K562 (cell line): ENCODE measurements around the gene YAF2. TPM values are rescaled to one million over a fixed set of nuclear protein-coding genes. Genes with fewer than 3 reads are reported as not detected.

Experiments
- DNMT1 ChIP-seq: fragments of 450-650 bp; IDR thresholded peaks from 2 replicates; pipeline ENCODE4 v1.6.1; 2016; ENCODE audit warnings: antibody characterized with exemption, mild to moderate bottlenecking
- FOXJ3 ChIP-seq: sonication (generic); formaldehyde crosslinking; IDR thresholded peaks from 2 replicates; pipeline ENCODE4 v1.4.0; 2020; ENCODE audit warnings: mild to moderate bottlenecking, missing genetic modification reagents
- GABPB1 ChIP-seq: sonication (generic); formaldehyde crosslinking; IDR thresholded peaks from 2 replicates; pipeline ENCODE4 v1.8.0; 2022; ENCODE audit warnings: mild to moderate bottlenecking, missing genetic modification reagents
- KAT7 ChIP-seq: sonication (generic); formaldehyde crosslinking; IDR thresholded peaks from 2 replicates; pipeline ENCODE4 v1.8.0; 2022; ENCODE audit warnings: missing genetic modification reagents, mild to moderate bottlenecking, borderline replicate concordance
- MCM5 ChIP-seq: fragments of 450-650 bp; IDR thresholded peaks from 2 replicates; pipeline ENCODE4 v1.6.1; 2016; ENCODE audit warnings: low read depth
- MTA2 ChIP-seq: fragments of 450-650 bp; IDR thresholded peaks from 2 replicates; pipeline ENCODE4 v1.6.1; 2016; ENCODE audit warnings: low read depth
- POLR2AphosphoS2 ChIP-seq: IDR thresholded peaks from 2 replicates; pipeline ENCODE4 v1.6.1; 2012; ENCODE audit warnings: low read length, improper control_type of control experiment
- ZC3H8 ChIP-seq: fragments of 450-650 bp; IDR thresholded peaks from 2 replicates; pipeline ENCODE4 v1.6.1; 2017
- ZNF232 ChIP-seq: sonication (generic); formaldehyde crosslinking; IDR thresholded peaks from 2 replicates; pipeline ENCODE4 v1.8.0; 2022; ENCODE audit warnings: mild to moderate bottlenecking, missing genetic modification reagents
- polyA plus RNA-seq, 8 experiments: library from polyadenylated mRNA; depleted of rRNA in 4 of 8; stranded (reverse) in 5 of 8; unstranded in 3 of 8; fragments of >200 nt; fragmentation: Nextera tagmentation in 2 of 8; fragmentation: Illumina TruSeq in 1 of 8; extraction: Ambion mirVana in 2 of 8; extraction: Trizol in 1 of 8; gene quantifications; 2 replicates each; pipeline versions ENCODE4 v1.2.1 to v1.2.3, GENCODE V29; 2011 to 2014; ENCODE audit warnings: inconsistent platforms in 1 of 8, missing spikeins in 1 of 8
- total RNA-seq, 7 experiments: library from RNA; depleted of rRNA in 6 of 7; stranded (reverse); fragments of >200 nt in 6 of 7; fragmentation: Illumina TruSeq in 2 of 7; extraction: Trizol in 2 of 7; gene quantifications; 2 replicates each; pipeline versions ENCODE4 v1.2.1 to v1.2.3, GENCODE V29; 2011 to 2021; ENCODE audit warnings: low replicate concordance in 1 of 7
- TF ChIP-seq, protein P1 (sequence below): fragments of 450-650 bp; IDR thresholded peaks from 2 replicates; pipeline ENCODE4 v1.6.1; 2018; ENCODE audit not compliant: partially characterized antibody
- TF ChIP-seq, protein P2 (sequence below): fragments of 450-650 bp; formaldehyde crosslinking; IDR thresholded peaks from 2 replicates; pipeline ENCODE4 v1.4.0; 2022; ENCODE audit warnings: mild to moderate bottlenecking, moderate library complexity
- TF ChIP-seq, protein P3 (sequence below): fragments of 450-650 bp; IDR thresholded peaks from 2 replicates; pipeline ENCODE4 v1.6.1; 2016; ENCODE audit warnings: borderline replicate concordance
- TF ChIP-seq, protein P4 (sequence below), 3 experiments: fragments of 200-800 bp in 1 of 3; sonication (Bioruptor generic) in 1 of 3; sonication (generic) in 1 of 3; formaldehyde crosslinking in 1 of 3; IDR thresholded peaks; 2 replicates each; pipeline versions ENCODE4 v1.6.1 to v1.8.0; 2016 to 2022; ENCODE audit warnings: mild to moderate bottlenecking in 2 of 3, missing compliant biosample characterization in 2 of 3, missing genetic modification characterization in 2 of 3, missing genetic modification reagents in 1 of 3
- TF ChIP-seq, protein P5 (sequence below): fragments of 200-800 bp; sonication (Bioruptor generic); IDR thresholded peaks from 2 replicates; pipeline ENCODE4 v1.6.1; 2017; ENCODE audit warnings: missing genetic modification characterization, missing compliant biosample characterization
- TF ChIP-seq, protein P6 (sequence below), 2 experiments: fragments of 450-650 bp; conservative IDR thresholded peaks; 2 replicates each; pipeline ENCODE4 v1.6.1; 2017; ENCODE audit warnings: mild to moderate bottlenecking in 2 of 2, moderate library complexity in 2 of 2

YAF2 gene
- total and polyA plus RNA-seq, 9 of the 15 experiments (the other 6 are each of a cell fraction or from before 2014, with no cell fraction given): 10.6 to 26.4 (median 21.3) TPM

DNA sequence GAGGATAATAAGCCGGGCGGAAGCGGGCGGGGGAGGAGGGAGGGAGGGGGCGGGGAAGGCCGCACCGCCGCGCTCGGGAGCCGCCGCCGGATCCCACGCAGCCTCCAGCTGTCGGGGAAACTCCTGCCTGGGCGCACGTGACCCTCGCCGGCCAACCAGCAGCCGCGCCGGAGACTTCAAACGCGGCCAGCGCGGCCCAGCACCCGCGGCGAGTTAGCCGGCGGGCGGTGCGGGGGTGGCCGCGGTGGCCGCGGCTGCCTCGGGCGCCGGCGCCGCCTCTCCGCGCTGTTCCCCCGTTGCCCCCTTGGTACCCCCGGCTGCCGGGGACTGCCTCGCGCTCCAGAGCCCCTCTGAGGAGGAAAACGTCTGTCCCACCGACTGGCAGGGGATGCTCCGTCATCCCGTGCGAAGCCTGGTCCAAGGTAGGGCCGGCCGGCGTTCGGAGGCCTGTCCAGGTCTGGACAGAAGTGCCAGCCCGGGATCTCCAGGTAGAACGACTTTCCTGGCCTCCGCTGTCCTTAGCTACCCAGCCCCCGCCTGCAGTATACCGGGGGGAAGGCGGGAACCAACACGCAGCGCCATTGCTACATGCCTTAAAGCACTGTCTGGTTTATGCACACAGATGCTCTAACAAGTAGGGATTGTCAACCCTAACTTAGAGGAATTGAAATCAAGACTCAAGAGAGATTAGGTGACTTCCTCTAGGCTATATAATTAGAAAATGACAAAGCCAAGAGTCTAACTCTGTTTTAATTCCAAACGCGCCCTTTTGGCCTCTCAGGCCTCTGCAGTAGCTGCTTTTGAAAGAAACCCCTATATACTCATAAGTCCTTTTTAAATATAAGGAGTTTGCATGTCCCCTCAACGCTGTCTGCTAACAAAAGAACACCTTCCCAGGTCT is at the start of gene YAF2 (continued):
- TF ChIP-seq, protein P1, sequence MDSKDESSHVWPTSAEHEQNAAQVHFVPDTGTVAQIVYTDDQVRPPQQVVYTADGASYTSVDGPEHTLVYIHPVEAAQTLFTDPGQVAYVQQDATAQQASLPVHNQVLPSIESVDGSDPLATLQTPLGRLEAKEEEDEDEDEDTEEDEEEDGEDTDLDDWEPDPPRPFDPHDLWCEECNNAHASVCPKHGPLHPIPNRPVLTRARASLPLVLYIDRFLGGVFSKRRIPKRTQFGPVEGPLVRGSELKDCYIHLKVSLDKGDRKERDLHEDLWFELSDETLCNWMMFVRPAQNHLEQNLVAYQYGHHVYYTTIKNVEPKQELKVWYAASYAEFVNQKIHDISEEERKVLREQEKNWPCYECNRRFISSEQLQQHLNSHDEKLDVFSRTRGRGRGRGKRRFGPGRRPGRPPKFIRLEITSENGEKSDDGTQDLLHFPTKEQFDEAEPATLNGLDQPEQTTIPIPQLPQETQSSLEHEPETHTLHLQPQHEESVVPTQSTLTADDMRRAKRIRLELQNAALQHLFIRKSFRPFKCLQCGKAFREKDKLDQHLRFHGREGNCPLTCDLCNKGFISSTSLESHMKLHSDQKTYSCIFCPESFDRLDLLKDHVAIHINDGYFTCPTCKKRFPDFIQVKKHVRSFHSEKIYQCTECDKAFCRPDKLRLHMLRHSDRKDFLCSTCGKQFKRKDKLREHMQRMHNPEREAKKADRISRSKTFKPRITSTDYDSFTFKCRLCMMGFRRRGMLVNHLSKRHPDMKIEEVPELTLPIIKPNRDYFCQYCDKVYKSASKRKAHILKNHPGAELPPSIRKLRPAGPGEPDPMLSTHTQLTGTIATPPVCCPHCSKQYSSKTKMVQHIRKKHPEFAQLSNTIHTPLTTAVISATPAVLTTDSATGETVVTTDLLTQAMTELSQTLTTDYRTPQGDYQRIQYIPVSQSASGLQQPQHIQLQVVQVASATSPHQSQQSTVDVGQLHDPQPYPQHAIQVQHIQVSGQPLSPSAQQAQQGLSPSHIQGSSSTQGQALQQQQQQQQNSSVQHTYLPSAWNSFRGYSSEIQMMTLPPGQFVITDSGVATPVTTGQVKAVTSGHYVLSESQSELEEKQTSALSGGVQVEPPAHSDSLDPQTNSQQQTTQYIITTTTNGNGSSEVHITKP: no peak
- no peak for TF ChIP-seq GABPB1
- TF ChIP-seq, protein P2, sequence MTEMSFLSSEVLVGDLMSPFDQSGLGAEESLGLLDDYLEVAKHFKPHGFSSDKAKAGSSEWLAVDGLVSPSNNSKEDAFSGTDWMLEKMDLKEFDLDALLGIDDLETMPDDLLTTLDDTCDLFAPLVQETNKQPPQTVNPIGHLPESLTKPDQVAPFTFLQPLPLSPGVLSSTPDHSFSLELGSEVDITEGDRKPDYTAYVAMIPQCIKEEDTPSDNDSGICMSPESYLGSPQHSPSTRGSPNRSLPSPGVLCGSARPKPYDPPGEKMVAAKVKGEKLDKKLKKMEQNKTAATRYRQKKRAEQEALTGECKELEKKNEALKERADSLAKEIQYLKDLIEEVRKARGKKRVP (CRISPR knock-in tag): no peak
- no peak for TF ChIP-seq MTA2
- no peak for TF ChIP-seq KAT7 (CRISPR knock-in tag)
- TF ChIP-seq, protein P3, sequence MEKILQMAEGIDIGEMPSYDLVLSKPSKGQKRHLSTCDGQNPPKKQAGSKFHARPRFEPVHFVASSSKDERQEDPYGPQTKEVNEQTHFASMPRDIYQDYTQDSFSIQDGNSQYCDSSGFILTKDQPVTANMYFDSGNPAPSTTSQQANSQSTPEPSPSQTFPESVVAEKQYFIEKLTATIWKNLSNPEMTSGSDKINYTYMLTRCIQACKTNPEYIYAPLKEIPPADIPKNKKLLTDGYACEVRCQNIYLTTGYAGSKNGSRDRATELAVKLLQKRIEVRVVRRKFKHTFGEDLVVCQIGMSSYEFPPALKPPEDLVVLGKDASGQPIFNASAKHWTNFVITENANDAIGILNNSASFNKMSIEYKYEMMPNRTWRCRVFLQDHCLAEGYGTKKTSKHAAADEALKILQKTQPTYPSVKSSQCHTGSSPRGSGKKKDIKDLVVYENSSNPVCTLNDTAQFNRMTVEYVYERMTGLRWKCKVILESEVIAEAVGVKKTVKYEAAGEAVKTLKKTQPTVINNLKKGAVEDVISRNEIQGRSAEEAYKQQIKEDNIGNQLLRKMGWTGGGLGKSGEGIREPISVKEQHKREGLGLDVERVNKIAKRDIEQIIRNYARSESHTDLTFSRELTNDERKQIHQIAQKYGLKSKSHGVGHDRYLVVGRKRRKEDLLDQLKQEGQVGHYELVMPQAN: no peak
- TF ChIP-seq, protein P4, sequence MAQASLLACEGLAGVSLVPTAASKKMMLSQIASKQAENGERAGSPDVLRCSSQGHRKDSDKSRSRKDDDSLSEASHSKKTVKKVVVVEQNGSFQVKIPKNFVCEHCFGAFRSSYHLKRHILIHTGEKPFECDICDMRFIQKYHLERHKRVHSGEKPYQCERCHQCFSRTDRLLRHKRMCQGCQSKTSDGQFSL (CRISPR knock-in tag; IDR thresholded peaks at IDR 0.05): no peak
- TF ChIP-seq, protein P4 (tag; IDR thresholded peaks at IDR 0.05): no peak
- TF ChIP-seq, protein P5, sequence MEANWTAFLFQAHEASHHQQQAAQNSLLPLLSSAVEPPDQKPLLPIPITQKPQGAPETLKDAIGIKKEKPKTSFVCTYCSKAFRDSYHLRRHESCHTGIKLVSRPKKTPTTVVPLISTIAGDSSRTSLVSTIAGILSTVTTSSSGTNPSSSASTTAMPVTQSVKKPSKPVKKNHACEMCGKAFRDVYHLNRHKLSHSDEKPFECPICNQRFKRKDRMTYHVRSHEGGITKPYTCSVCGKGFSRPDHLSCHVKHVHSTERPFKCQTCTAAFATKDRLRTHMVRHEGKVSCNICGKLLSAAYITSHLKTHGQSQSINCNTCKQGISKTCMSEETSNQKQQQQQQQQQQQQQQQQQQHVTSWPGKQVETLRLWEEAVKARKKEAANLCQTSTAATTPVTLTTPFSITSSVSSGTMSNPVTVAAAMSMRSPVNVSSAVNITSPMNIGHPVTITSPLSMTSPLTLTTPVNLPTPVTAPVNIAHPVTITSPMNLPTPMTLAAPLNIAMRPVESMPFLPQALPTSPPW (CRISPR knock-in tag): peak; percentile 93
- no peak for TF ChIP-seq FOXJ3 (CRISPR knock-in tag)
- TF ChIP-seq DNMT1: no peak
- no peak for TF ChIP-seq ZNF232 (CRISPR knock-in tag)
- TF ChIP-seq POLR2AphosphoS2: no peak
- no peak for TF ChIP-seq ZC3H8
- TF ChIP-seq, protein P6, sequence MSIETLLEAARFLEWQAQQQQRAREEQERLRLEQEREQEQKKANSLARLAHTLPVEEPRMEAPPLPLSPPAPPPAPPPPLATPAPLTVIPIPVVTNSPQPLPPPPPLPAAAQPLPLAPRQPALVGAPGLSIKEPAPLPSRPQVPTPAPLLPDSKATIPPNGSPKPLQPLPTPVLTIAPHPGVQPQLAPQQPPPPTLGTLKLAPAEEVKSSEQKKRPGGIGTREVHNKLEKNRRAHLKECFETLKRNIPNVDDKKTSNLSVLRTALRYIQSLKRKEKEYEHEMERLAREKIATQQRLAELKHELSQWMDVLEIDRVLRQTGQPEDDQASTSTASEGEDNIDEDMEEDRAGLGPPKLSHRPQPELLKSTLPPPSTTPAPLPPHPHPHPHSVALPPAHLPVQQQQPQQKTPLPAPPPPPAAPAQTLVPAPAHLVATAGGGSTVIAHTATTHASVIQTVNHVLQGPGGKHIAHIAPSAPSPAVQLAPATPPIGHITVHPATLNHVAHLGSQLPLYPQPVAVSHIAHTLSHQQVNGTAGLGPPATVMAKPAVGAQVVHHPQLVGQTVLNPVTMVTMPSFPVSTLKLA (conservative IDR thresholded peaks at IDR 0.05): peak in 1 of 2 experiments; percentile 47; a peak in 1 of 4 replicates
- no peak for TF ChIP-seq MCM5
